NOMO-1 treated with DMSO at 0.1 percent for 48 hours (cell line): Measurements from ENCODE around the gene TXNL1.
A peak's percentile ranks its signal among the peaks of the same experiment; 100 is the strongest.

Source experiments
- DNase-seq: peaks from one replicate; lab custom pipeline; 2025; ENCODE audit not compliant: unreplicated experiment; lab: John Stamatoyannopoulos, UW

Gene TXNL1

GRCh38 chr18:56645415-56646016, 7.1 kb upstream of the TXNL1 start:
- peak; percentile 36 for DNase-seq

- no peak for DNase-seq
Observed at GRCh38 chr18:56643381-56643780, 5.0 kb upstream of the TXNL1 start.

GRCh38 chr18:56641714-56642337, 3.4 kb upstream of the TXNL1 start:
- no peak for DNase-seq

- DNase-seq, result no peak
Observed at GRCh38 chr18:56639571-56639970, 1.2 kb upstream of the TXNL1 start.

GRCh38 chr18:56639104-56639381, 651 bp upstream of the TXNL1 start:
- no peak for DNase-seq

GRCh38 chr18:56637711-56638231, 621 bp downstream of the TXNL1 start:
- DNase-seq, result peak; percentile 33

- DNase-seq, result peak; percentile 28
Observed at GRCh38 chr18:56637176-56637575, 1.2 kb downstream of the TXNL1 start.

- DNase-seq, result no peak
Observed at GRCh38 chr18:56635007-56635406, 3.4 kb downstream of the TXNL1 start.

GRCh38 chr18:56632070-56633022, 6.0 kb downstream of the TXNL1 start:
- DNase-seq, result no peak

GRCh38 chr18:56627991-56628390, 10.4 kb downstream of the TXNL1 start:
- DNase-seq, result no peak

- DNase-seq, result no peak
Observed at GRCh38 chr18:56615738-56616520, 22.5 kb downstream of the TXNL1 start.

GRCh38 chr18:56606618-56607017, 31.8 kb downstream of the TXNL1 start:
- DNase-seq, result no peak

GRCh38 chr18:56598422-56598821, 40.0 kb downstream of the TXNL1 start:
- DNase-seq, result no peak

GRCh38 chr18:56593906-56594305, 44.5 kb downstream of the TXNL1 start:
- no peak for DNase-seq

- no peak for DNase-seq
Observed at GRCh38 chr18:56580026-56580425, 58.4 kb downstream of the TXNL1 start.

GRCh38 chr18:56579451-56579850, 58.9 kb downstream of the TXNL1 start:
- DNase-seq, result no peak

GRCh38 chr18:56576826-56577573, 61.4 kb downstream of the TXNL1 start:
- DNase-seq, result no peak

GRCh38 chr18:56575819-56576663, 62.4 kb downstream of the TXNL1 start:
- peak; percentile 30 for DNase-seq

GRCh38 chr18:56574861-56575260, 63.5 kb downstream of the TXNL1 start:
- no peak for DNase-seq
